Thyroid gland (tissue), 4 donors: ENCODE measurements around the gene GALNT9. TPM values are rescaled to one million over a fixed set of nuclear protein-coding genes. Genes with fewer than 3 reads are reported as not detected.

ENCODE experiments used
- DNase-seq, 2 donors: peaks; one replicate each; pipeline ENCODE4 v3.0.0-alpha.2; 2019
- H3K27ac ChIP-seq, 3 donors: fragments of 200-600 bp; sonication (generic); 1 replicate in 2 of 3; 2 replicates in 1 of 3; pipeline ENCODE4 v1.5.1; 2016 to 2019; ENCODE audit warnings: mild to moderate bottlenecking in 1 of 3, moderate library complexity in 1 of 3
- H3K27me3 ChIP-seq: fragments of 200-600 bp; sonication (generic); one replicate; pipeline ENCODE4 v1.5.1; 2019
- H3K36me3 ChIP-seq, 2 donors: fragments of 200-600 bp; sonication (generic); one replicate each; pipeline ENCODE4 v1.5.1; 2016 to 2019
- H3K4me1 ChIP-seq, 2 donors: fragments of 200-600 bp; sonication (generic); one replicate each; pipeline ENCODE4 v1.5.1; 2017 to 2019
- H3K4me3 ChIP-seq, 3 donors: fragments of 200-600 bp; sonication (generic); replicated peaks in 1 of 3; 1 replicate in 2 of 3; 2 replicates in 1 of 3; pipeline ENCODE4 v1.5.1; 2016; ENCODE audit warnings: mild to moderate bottlenecking in 1 of 3
- H3K9me3 ChIP-seq: fragments of 200-600 bp; sonication (generic); one replicate; pipeline ENCODE4 v1.5.1; 2017
- CTCF ChIP-seq, 6 experiments: fragments of 200-600 bp in 3 of 6; fragments of 450-650 bp in 3 of 6; sonication (generic) in 3 of 6; IDR thresholded peaks; one replicate each; pipeline ENCODE4 v1.5.1; 2016 to 2019; ENCODE audit warnings: antibody characterized with exemption in 6 of 6, mild to moderate bottlenecking in 2 of 6, inconsistent platforms in 1 of 6, moderate library complexity in 1 of 6
- POLR2A ChIP-seq, 2 donors: fragments of 450-650 bp; IDR thresholded peaks; one replicate each; pipeline ENCODE4 v1.6.1; 2017; ENCODE audit warnings: antibody characterized with exemption in 2 of 2, mild to moderate bottlenecking in 2 of 2, moderate library complexity in 1 of 2
- WGBS, 2 donors: methylation state at CpG; one replicate each; pipeline ENCODE4 v1.1.5; 2017; 5-methylcytosine and 5-hydroxymethylcytosine counted together
- intact Hi-C: fragments of 100-400 bp; cut with DNase I; formaldehyde crosslinking; loops from one replicate; pipeline ENCODE4 v1.15.1; 2023
- total RNA-seq, 4 donors: library from RNA; depleted of rRNA; stranded (reverse); fragments of >200 nt; gene quantifications; one replicate each; pipeline ENCODE4 v1.2.3, GENCODE V29; 2016

Gene GALNT9
- total RNA-seq, 4 donors from 2014 or later, result 2.2 to 29.2 (median 15.9) TPM

GRCh38 chr12:132366341-132366861 lies 37.0 kb upstream of the GALNT9 start:
- Histone ChIP-seq H3K27ac (no peak overlapping the region), H3K4me1 (peaks cover 0 to 8% of the 10 kb centered on the region in 2 donors), H3K36me3 (no peaks in the 10 kb centered on the region), H3K4me3 (no peak overlapping the region), H3K27me3 (no peaks in the 10 kb centered on the region), H3K9me3 (no peaks in the 10 kb centered on the region)
- intact Hi-C loops, result no loop called here
- peak; percentile 60 to 77 for DNase-seq
- TF ChIP-seq CTCF (IDR thresholded peaks at IDR 0.05), result no peak
- TF ChIP-seq POLR2A (IDR thresholded peaks at IDR 0.05), result no peak
- 34 to 44% methylated on average over 9 to 12 of the region's 17 CpGs for whole genome bisulfite sequencing, 2 donors

- H3K36me3 ChIP-seq, result no peaks in the 10 kb centered on the region
- WGBS, 2 donors, result 91 to 95% methylated on average over 6 to 10 of the region's 10 CpGs
- no peak overlapping the region for H3K4me3 ChIP-seq
- no peak overlapping the region for H3K27ac ChIP-seq
- no peaks in the 10 kb centered on the region for H3K27me3 ChIP-seq
- no peak for TF ChIP-seq POLR2A (IDR thresholded peaks at IDR 0.05)
- TF ChIP-seq CTCF (IDR thresholded peaks at IDR 0.05), result no peak
- no peaks in the 10 kb centered on the region for H3K9me3 ChIP-seq
- intact Hi-C loops, result no loop called here
- no peak for DNase-seq
- H3K4me1 ChIP-seq, result peaks cover 0 to 8% of the 10 kb centered on the region in 2 donors
These were observed 35.8 kb upstream of the GALNT9 start for GRCh38 chr12:132365226-132365625.

- Histone ChIP-seq H3K9me3 (no peaks in the 10 kb centered on the region), H3K36me3 (no peaks in the 10 kb centered on the region), H3K27ac (no peak overlapping the region), H3K27me3 (no peaks in the 10 kb centered on the region), H3K4me3 (no peak overlapping the region), H3K4me1 (peaks cover 0 to 8% of the 10 kb centered on the region in 2 donors)
- WGBS, 2 donors, result 85 to 92% methylated on average over 6 of the region's 15 CpGs
- intact Hi-C loops, result no loop called here
- TF ChIP-seq POLR2A (IDR thresholded peaks at IDR 0.05) (no peak), CTCF (IDR thresholded peaks at IDR 0.05) (no peak)
- DNase-seq, result no peak
These were observed 35.0 kb upstream of the GALNT9 start for GRCh38 chr12:132364348-132364902.

- WGBS, 2 donors, result 85 to 91% methylated on average over 18 to 21 of the region's 22 CpGs
- Histone ChIP-seq H3K36me3 (no peaks in the 10 kb centered on the region), H3K27me3 (no peaks in the 10 kb centered on the region), H3K9me3 (no peaks in the 10 kb centered on the region), H3K27ac (no peak overlapping the region), H3K4me1 (peaks cover 0 to 8% of the 10 kb centered on the region in 2 donors), H3K4me3 (no peak overlapping the region)
- no peak for DNase-seq
- intact Hi-C loops, result no loop called here
- TF ChIP-seq CTCF (IDR thresholded peaks at IDR 0.05) (no peak), POLR2A (IDR thresholded peaks at IDR 0.05) (no peak)
These were observed 34.4 kb upstream of the GALNT9 start for GRCh38 chr12:132363661-132364347.

- Histone ChIP-seq H3K9me3 (no peaks in the 10 kb centered on the region), H3K27ac (no peak overlapping the region), H3K4me1 (peaks cover 0 to 8% of the 10 kb centered on the region in 2 donors), H3K27me3 (no peaks in the 10 kb centered on the region), H3K4me3 (no peak overlapping the region), H3K36me3 (no peaks in the 10 kb centered on the region)
- 84 to 87% methylated on average over 29 of the region's 29 CpGs for WGBS, 2 donors
- intact Hi-C loops, result no loop called here
- no peak for DNase-seq
- TF ChIP-seq POLR2A (IDR thresholded peaks at IDR 0.05), result no peak
- no peak for TF ChIP-seq CTCF (IDR thresholded peaks at IDR 0.05)
These were observed 33.7 kb upstream of the GALNT9 start for GRCh38 chr12:132362996-132363660.
